ENCODE results near the gene ADAMTSL1.

GRCh38 chr9:18705796-18706392 lies 231.9 kb downstream of the ADAMTSL1 start:
- TF ChIP-seq CTCF (conservative IDR thresholded peaks at IDR 0.05 in 1 of 2, IDR thresholded peaks at IDR 0.05 in 1 of 2; ENCODE audit: extremely low read depth in 1 of 2, insufficient read depth in 1 of 2, low read depth in 1 of 2, low read length in 2 of 2) = no peak
- no peak for TF ChIP-seq EZH2 (IDR thresholded peaks at IDR 0.05; ENCODE audit: borderline replicate concordance, low read length)

All from mammary epithelial cell (primary cell).